ENCODE results near the gene BEND5.
A peak's percentile ranks its signal among the peaks of the same experiment; 100 is the strongest.

Gene BEND5

GRCh38 chr1:48792961-48793360, 16.3 kb upstream of the BEND5 start:
- H3K4me1 ChIP-seq (ENCODE audit: control insufficient read depth, insufficient read depth, low read length), result no peaks in the 10 kb centered on the region
- no peak overlapping the region for H3K27ac ChIP-seq (ENCODE audit: low read length)
- WGBS (ENCODE audit: insufficient coverage, insufficient read length), result no CpG with 5 or more reads among the region's 1 CpG
- no peak overlapping the region for H3K4me3 ChIP-seq (ENCODE audit: low read length)
- no peak for DNase-seq (ENCODE audit: low read depth, low spot score)
- H3K9me3 ChIP-seq (ENCODE audit: control insufficient read depth, insufficient read depth, low read length), result no peaks in the 10 kb centered on the region
- no peaks in the 10 kb centered on the region for H3K36me3 ChIP-seq (ENCODE audit: control insufficient read depth, insufficient read depth, low read length)
- H3K27me3 ChIP-seq (ENCODE audit: control insufficient read depth, insufficient read depth, low read length), result no peaks in the 10 kb centered on the region

GRCh38 chr1:48790397-48790796, 13.7 kb upstream of the BEND5 start:
- Histone ChIP-seq H3K36me3 (ENCODE audit: control insufficient read depth, insufficient read depth, low read length) (no peaks in the 10 kb centered on the region), H3K4me3 (ENCODE audit: low read length) (no peak overlapping the region), H3K9me3 (ENCODE audit: control insufficient read depth, insufficient read depth, low read length) (no peaks in the 10 kb centered on the region), H3K27ac (ENCODE audit: low read length) (no peak overlapping the region), H3K4me1 (ENCODE audit: control insufficient read depth, insufficient read depth, low read length) (no peaks in the 10 kb centered on the region), H3K27me3 (ENCODE audit: control insufficient read depth, insufficient read depth, low read length) (no peaks in the 10 kb centered on the region)
- DNase-seq (ENCODE audit: low read depth, low spot score), result no peak

DNA sequence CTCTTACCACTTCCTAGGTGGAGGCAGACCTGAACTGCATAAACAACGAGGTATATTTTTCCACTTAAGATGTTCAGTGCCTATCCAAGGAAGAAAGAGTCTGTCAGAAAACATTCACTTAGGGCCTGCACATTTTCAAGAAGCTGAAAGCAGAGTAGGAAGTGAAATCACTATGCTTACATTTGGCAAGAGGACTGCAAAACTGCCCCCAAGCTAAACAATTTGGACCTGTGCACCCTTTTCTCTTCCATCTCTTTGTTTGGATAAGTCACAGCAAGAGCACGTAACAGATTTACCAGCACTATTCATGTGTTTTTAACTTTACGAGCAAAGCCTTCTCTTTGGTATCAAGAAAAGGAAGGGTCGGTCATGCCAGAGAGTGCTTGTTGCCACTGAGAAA, 13.2 kb upstream of the BEND5 start:
- no peaks in the 10 kb centered on the region for H3K9me3 ChIP-seq (ENCODE audit: control insufficient read depth, insufficient read depth, low read length)
- H3K36me3 ChIP-seq (ENCODE audit: control insufficient read depth, insufficient read depth, low read length), result no peaks in the 10 kb centered on the region
- DNase-seq (ENCODE audit: low read depth, low spot score), result no peak
- WGBS (ENCODE audit: insufficient coverage, insufficient read length), result no CpG with 5 or more reads among the region's 4 CpGs
- H3K27ac ChIP-seq (ENCODE audit: low read length), result no peak overlapping the region
- H3K4me1 ChIP-seq (ENCODE audit: control insufficient read depth, insufficient read depth, low read length), result no peaks in the 10 kb centered on the region
- no peaks in the 10 kb centered on the region for H3K27me3 ChIP-seq (ENCODE audit: control insufficient read depth, insufficient read depth, low read length)
- H3K4me3 ChIP-seq (ENCODE audit: low read length), result no peak overlapping the region

DNA sequence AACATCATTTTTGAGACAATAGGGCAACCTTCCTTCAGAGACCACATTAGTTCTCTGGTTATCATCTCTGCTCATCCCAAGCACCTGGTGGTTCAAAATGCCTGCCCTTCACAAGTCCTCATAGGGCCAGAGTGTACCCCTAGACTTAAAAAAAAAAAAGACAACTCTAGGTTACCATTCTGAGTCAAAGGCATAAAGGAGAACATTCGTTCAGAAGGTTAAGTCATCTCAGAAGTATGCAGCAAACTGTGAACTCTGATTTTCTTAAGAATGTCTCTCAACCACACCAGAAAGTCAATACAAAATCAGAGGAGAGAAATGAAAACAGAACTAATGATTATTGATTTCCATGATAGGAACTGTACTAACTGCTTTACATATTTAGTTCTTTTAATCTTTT, 9.2 kb upstream of the BEND5 start:
- DNase-seq (ENCODE audit: low read depth, low spot score), result no peak
- WGBS (ENCODE audit: insufficient coverage, insufficient read length), result no CpG with 5 or more reads among the region's 1 CpG
- no peaks in the 10 kb centered on the region for H3K27me3 ChIP-seq (ENCODE audit: control insufficient read depth, insufficient read depth, low read length)
- no peaks in the 10 kb centered on the region for H3K9me3 ChIP-seq (ENCODE audit: control insufficient read depth, insufficient read depth, low read length)
- no peak overlapping the region for H3K27ac ChIP-seq (ENCODE audit: low read length)
- no peaks in the 10 kb centered on the region for H3K4me1 ChIP-seq (ENCODE audit: control insufficient read depth, insufficient read depth, low read length)
- no peak overlapping the region for H3K4me3 ChIP-seq (ENCODE audit: low read length)
- no peaks in the 10 kb centered on the region for H3K36me3 ChIP-seq (ENCODE audit: control insufficient read depth, insufficient read depth, low read length)

GRCh38 chr1:48784301-48784700, 7.6 kb upstream of the BEND5 start:
- no peaks in the 10 kb centered on the region for H3K4me1 ChIP-seq (ENCODE audit: control insufficient read depth, insufficient read depth, low read length)
- no peaks in the 10 kb centered on the region for H3K36me3 ChIP-seq (ENCODE audit: control insufficient read depth, insufficient read depth, low read length)
- H3K9me3 ChIP-seq (ENCODE audit: control insufficient read depth, insufficient read depth, low read length), result no peaks in the 10 kb centered on the region
- H3K27me3 ChIP-seq (ENCODE audit: control insufficient read depth, insufficient read depth, low read length), result no peaks in the 10 kb centered on the region
- no peak for DNase-seq (ENCODE audit: low read depth, low spot score)
- WGBS (ENCODE audit: insufficient coverage, insufficient read length), result no CpG with 5 or more reads among the region's 2 CpGs
- no peak overlapping the region for H3K27ac ChIP-seq (ENCODE audit: low read length)
- H3K4me3 ChIP-seq (ENCODE audit: low read length), result no peak overlapping the region

DNA sequence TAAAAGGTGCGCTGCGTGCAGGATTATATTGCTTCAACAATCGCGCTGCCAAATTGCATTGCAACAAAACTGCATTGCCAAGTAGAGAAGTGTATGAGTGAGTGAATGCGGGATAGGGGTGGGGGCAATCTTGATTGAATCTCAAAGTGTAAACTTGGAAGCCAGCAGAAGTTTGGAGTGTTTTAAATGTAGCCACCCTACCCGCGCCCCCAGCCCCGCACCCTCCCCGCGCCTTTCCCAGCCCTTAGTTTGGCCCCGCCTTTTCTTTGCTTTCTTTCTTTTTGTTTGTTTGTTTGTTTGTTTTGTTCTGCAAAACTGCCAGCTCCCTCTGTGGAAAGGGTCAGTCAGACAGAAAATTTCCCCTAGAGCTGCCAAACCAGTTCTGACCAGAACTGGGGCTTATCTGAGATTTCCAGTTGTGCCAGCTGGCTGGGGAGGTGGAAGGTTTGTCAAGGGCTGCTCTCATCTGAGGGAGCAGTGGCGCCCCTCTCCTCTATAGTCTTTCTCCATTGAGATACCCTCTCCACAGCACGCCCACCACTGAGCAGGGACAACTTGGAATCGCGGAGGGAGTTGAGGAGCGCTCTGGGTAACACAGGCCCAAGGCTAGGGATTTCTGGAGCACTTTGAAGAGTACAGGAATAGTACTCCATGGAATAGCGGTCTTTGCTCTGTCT, 666 bp upstream of the BEND5 start:
- no peak for DNase-seq (ENCODE audit: low read depth, low spot score)
- Histone ChIP-seq H3K9me3 (ENCODE audit: control insufficient read depth, insufficient read depth, low read length) (no peaks in the 10 kb centered on the region), H3K27ac (ENCODE audit: low read length) (no peak overlapping the region), H3K4me3 (ENCODE audit: low read length) (peak overlapping the region; percentile 86; the same call in 1 of the 2 replicates), H3K4me1 (ENCODE audit: control insufficient read depth, insufficient read depth, low read length) (peaks cover 2% of the 10 kb centered on the region), H3K27me3 (ENCODE audit: control insufficient read depth, insufficient read depth, low read length) (no peaks in the 10 kb centered on the region), H3K36me3 (ENCODE audit: control insufficient read depth, insufficient read depth, low read length) (no peaks in the 10 kb centered on the region)
- WGBS (ENCODE audit: insufficient coverage, insufficient read length), result no CpG with 5 or more reads among the region's 17 CpGs

DNA sequence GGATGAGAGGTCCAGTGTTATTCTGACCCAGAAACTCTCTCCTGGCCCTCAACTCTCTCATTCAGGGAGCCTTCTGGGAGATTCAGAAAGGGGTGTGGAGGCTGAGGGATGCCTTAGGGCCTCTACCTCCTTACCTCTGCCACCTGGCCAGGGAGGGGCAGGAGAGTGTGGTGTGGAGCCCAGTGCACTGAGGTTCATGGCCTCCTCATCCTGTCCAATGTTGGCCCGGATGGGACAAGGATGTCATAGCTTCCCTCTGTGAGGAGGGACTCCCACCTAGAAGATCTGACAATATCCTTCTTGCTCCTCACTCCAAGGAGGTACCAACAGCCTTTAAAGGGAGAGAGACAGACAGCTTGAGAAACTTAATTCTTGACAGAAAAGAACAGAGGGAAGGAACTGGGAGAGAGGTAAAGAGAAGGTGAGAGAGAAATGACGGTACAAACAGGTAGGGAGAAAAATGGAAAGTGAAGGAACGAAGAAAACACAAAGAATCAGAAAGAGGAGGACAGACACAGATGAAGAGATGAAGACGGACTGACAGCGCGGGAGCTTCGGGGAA, 779 bp downstream of the BEND5 start:
- H3K4me1 ChIP-seq (ENCODE audit: control insufficient read depth, insufficient read depth, low read length), result peaks cover 2% of the 10 kb centered on the region
- peak overlapping the region; percentile 86; the same call in 1 of the 2 replicates for H3K4me3 ChIP-seq (ENCODE audit: low read length)
- no peaks in the 10 kb centered on the region for H3K9me3 ChIP-seq (ENCODE audit: control insufficient read depth, insufficient read depth, low read length)
- no peak overlapping the region for H3K27ac ChIP-seq (ENCODE audit: low read length)
- no CpG with 5 or more reads among the region's 7 CpGs for WGBS (ENCODE audit: insufficient coverage, insufficient read length)
- H3K27me3 ChIP-seq (ENCODE audit: control insufficient read depth, insufficient read depth, low read length), result no peaks in the 10 kb centered on the region
- H3K36me3 ChIP-seq (ENCODE audit: control insufficient read depth, insufficient read depth, low read length), result no peaks in the 10 kb centered on the region
- DNase-seq (ENCODE audit: low read depth, low spot score), result no peak

DNA sequence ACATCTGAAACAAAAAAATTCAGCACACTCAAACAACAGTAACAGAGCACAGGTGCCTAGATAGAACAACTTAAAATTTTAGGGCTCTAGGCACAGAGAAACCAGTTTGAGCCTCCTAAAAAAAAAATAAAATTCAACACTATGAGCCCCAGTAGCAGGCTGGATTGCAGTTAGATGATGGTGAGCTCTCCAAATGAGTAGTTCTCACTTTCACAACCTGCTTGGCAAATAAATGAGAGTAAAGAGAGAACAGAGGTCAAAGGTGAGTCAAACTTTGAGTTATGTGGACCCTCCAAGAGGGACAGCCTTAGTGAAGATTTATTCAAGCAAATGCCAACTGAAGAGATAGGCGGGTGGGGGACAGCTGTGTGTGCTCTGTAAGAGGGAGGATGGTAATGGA, 3.6 kb downstream of the BEND5 start:
- no peak overlapping the region for H3K27ac ChIP-seq (ENCODE audit: low read length)
- H3K4me3 ChIP-seq (ENCODE audit: low read length), result no peak overlapping the region
- H3K36me3 ChIP-seq (ENCODE audit: control insufficient read depth, insufficient read depth, low read length), result no peaks in the 10 kb centered on the region
- no peak for DNase-seq (ENCODE audit: low read depth, low spot score)
- no CpG with 5 or more reads among the region's 1 CpG for WGBS (ENCODE audit: insufficient coverage, insufficient read length)
- H3K27me3 ChIP-seq (ENCODE audit: control insufficient read depth, insufficient read depth, low read length), result no peaks in the 10 kb centered on the region
- H3K9me3 ChIP-seq (ENCODE audit: control insufficient read depth, insufficient read depth, low read length), result no peaks in the 10 kb centered on the region
- peaks cover 2% of the 10 kb centered on the region for H3K4me1 ChIP-seq (ENCODE audit: control insufficient read depth, insufficient read depth, low read length)

- H3K9me3 ChIP-seq (ENCODE audit: control insufficient read depth, insufficient read depth, low read length), result no peaks in the 10 kb centered on the region
- no peak overlapping the region for H3K27ac ChIP-seq (ENCODE audit: low read length)
- H3K4me1 ChIP-seq (ENCODE audit: control insufficient read depth, insufficient read depth, low read length), result peaks cover 2% of the 10 kb centered on the region
- H3K27me3 ChIP-seq (ENCODE audit: control insufficient read depth, insufficient read depth, low read length), result no peaks in the 10 kb centered on the region
- DNase-seq (ENCODE audit: low read depth, low spot score), result no peak
- no CpG with 5 or more reads among the region's 2 CpGs for WGBS (ENCODE audit: insufficient coverage, insufficient read length)
- no peak overlapping the region for H3K4me3 ChIP-seq (ENCODE audit: low read length)
- no peaks in the 10 kb centered on the region for H3K36me3 ChIP-seq (ENCODE audit: control insufficient read depth, insufficient read depth, low read length)
Measured at GRCh38 chr1:48772211-48772610, 4.5 kb downstream of the BEND5 start.

DNA sequence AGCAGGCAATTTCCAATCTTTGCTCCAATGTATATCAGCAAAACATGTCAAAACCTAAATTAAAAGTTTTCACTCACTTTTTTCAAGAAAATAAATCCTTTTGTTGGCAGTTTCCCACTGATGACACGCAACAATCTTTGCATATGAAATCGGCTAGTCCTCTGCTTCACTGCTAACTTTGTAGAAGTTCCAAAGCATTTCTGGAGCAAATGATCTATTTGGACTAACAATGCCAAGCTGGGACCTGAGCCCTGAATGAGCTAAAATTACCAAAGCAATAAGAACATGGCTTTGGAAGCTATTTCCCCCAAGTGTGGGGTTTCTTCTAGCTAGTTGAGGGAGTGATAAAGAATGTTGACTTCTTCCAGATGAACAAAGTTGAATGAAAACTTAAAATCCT, 5.1 kb downstream of the BEND5 start:
- Histone ChIP-seq H3K4me1 (ENCODE audit: control insufficient read depth, insufficient read depth, low read length) (peaks cover 2% of the 10 kb centered on the region), H3K36me3 (ENCODE audit: control insufficient read depth, insufficient read depth, low read length) (no peaks in the 10 kb centered on the region), H3K9me3 (ENCODE audit: control insufficient read depth, insufficient read depth, low read length) (no peaks in the 10 kb centered on the region), H3K27me3 (ENCODE audit: control insufficient read depth, insufficient read depth, low read length) (no peaks in the 10 kb centered on the region), H3K27ac (ENCODE audit: low read length) (no peak overlapping the region), H3K4me3 (ENCODE audit: low read length) (no peak overlapping the region)
- DNase-seq (ENCODE audit: low read depth, low spot score), result no peak
- WGBS (ENCODE audit: insufficient coverage, insufficient read length), result no CpG with 5 or more reads among the region's 2 CpGs

- H3K36me3 ChIP-seq (ENCODE audit: control insufficient read depth, insufficient read depth, low read length), result no peaks in the 10 kb centered on the region
- DNase-seq (ENCODE audit: low read depth, low spot score), result no peak
- no peak overlapping the region for H3K27ac ChIP-seq (ENCODE audit: low read length)
- no peak overlapping the region for H3K4me3 ChIP-seq (ENCODE audit: low read length)
- no peaks in the 10 kb centered on the region for H3K9me3 ChIP-seq (ENCODE audit: control insufficient read depth, insufficient read depth, low read length)
- no peaks in the 10 kb centered on the region for H3K27me3 ChIP-seq (ENCODE audit: control insufficient read depth, insufficient read depth, low read length)
- H3K4me1 ChIP-seq (ENCODE audit: control insufficient read depth, insufficient read depth, low read length), result no peaks in the 10 kb centered on the region
Measured at GRCh38 chr1:48767975-48768510, 8.6 kb downstream of the BEND5 start.
